Keratinocyte (primary cell): ENCODE data around the gene ZNF674. TPM values are rescaled to one million over a fixed set of nuclear protein-coding genes. Genes with fewer than 3 reads are reported as not detected.

Experiments
- DNase-seq: peaks from one replicate; pipeline ENCODE4 v3.0.0-alpha.2; 2011; ENCODE audit warnings: low read depth, missing footprints, low spot score
- FAIRE-seq: peaks from 2 replicates; lab custom pipeline; 2011; peaks lifted over from hg19 to GRCh38; lab: Jason Lieb, UNC
- H2AFZ ChIP-seq: 2 replicates; pipeline ENCODE4 v1.6.0; 2012; ENCODE audit warnings: low read length, control low read depth, inconsistent platforms; ENCODE audit not compliant: control insufficient read depth
- H3K27ac ChIP-seq: 2 replicates; pipeline ENCODE4 v1.5.1; 2011; ENCODE audit warnings: low read length; ENCODE audit not compliant: control insufficient read depth, insufficient read depth
- H3K27me3 ChIP-seq: 3 replicates; pipeline ENCODE4 v1.6.0; 2011; ENCODE audit warnings: low read length; ENCODE audit not compliant: control insufficient read depth, insufficient read depth; ENCODE audit errors: extremely low read depth
- H3K36me3 ChIP-seq, 2 experiments: 2 replicates in 1 of 2; 3 replicates in 1 of 2; pipeline ENCODE4 v1.5.1; 2011; ENCODE audit warnings: low read length in 2 of 2, mild to moderate bottlenecking in 1 of 2; ENCODE audit not compliant: control insufficient read depth in 2 of 2, insufficient read depth in 2 of 2; ENCODE audit errors: extremely low read depth in 1 of 2
- H3K4me1 ChIP-seq: 3 replicates; pipeline ENCODE4 v1.5.1; 2011; ENCODE audit warnings: low read length; ENCODE audit not compliant: control insufficient read depth, insufficient read depth; ENCODE audit errors: extremely low read depth
- H3K4me2 ChIP-seq: 3 replicates; pipeline ENCODE4 v1.6.0; 2011; ENCODE audit warnings: low read depth, low read length; ENCODE audit not compliant: control insufficient read depth, insufficient read depth; ENCODE audit errors: extremely low read depth
- H3K4me3 ChIP-seq, 3 experiments: fragments of 200-600 bp in 1 of 3; sonication (generic) in 1 of 3; 2 replicates in 2 of 3; 3 replicates in 1 of 3; pipeline ENCODE4 v1.5.1; 2011 to 2016; ENCODE audit warnings: low read length in 3 of 3, mild to moderate bottlenecking in 3 of 3, control low read depth in 2 of 3, inconsistent platforms in 1 of 3, low read depth in 1 of 3, mixed read lengths in 1 of 3, mixed run types in 1 of 3, moderate library complexity in 1 of 3; ENCODE audit not compliant: control insufficient read depth in 2 of 3, insufficient read depth in 2 of 3; ENCODE audit errors: extremely low read depth in 1 of 3
- H3K79me2 ChIP-seq: 2 replicates; pipeline ENCODE4 v1.6.0; 2012; ENCODE audit warnings: low read length; ENCODE audit not compliant: control insufficient read depth, insufficient read depth
- H3K9ac ChIP-seq: 3 replicates; pipeline ENCODE4 v1.6.0; 2011; ENCODE audit warnings: low read length; ENCODE audit not compliant: control insufficient read depth, insufficient read depth; ENCODE audit errors: extremely low read depth
- H3K9me1 ChIP-seq: 3 replicates; pipeline ENCODE4 v1.6.0; 2011; ENCODE audit warnings: low read length; ENCODE audit not compliant: control insufficient read depth, insufficient read depth; ENCODE audit errors: extremely low read depth
- H3K9me3 ChIP-seq: 2 replicates; pipeline ENCODE4 v1.5.1; 2012; ENCODE audit warnings: low read depth, low read length; ENCODE audit not compliant: control insufficient read depth
- H4K20me1 ChIP-seq: 3 replicates; pipeline ENCODE4 v1.6.0; 2011; ENCODE audit warnings: low read length; ENCODE audit not compliant: control insufficient read depth, insufficient read depth; ENCODE audit errors: extremely low read depth
- CTCF ChIP-seq, 3 experiments: IDR thresholded peaks in 1 of 3; conservative IDR thresholded peaks in 1 of 3; optimal IDR thresholded peaks in 1 of 3; 2 replicates in 2 of 3; 3 replicates in 1 of 3; pipeline versions ENCODE3 to v1.5.1; 2011; ENCODE audit warnings: low read length in 3 of 3, mild to moderate bottlenecking in 3 of 3, moderate library complexity in 2 of 3, control low read depth in 1 of 3, inconsistent platforms in 1 of 3; ENCODE audit not compliant: insufficient read depth in 2 of 3; ENCODE audit errors: extremely low read depth in 1 of 3
- EZH2 ChIP-seq: IDR thresholded peaks from one replicate; pipeline ENCODE4 v1.6.1; 2012; ENCODE audit warnings: inconsistent platforms, mild to moderate bottlenecking, low read length, moderate library complexity
- dilution Hi-C: fragments of 300-500 bp; cut with MboI; formaldehyde crosslinking; loops from one replicate; pipeline ENCODE4 v1.7.0; 2020; ENCODE audit warnings: low sequenced_read_pairs; ENCODE audit not compliant: extremely low pct_ligation_motif_present
- polyA plus RNA-seq, 5 experiments: library from polyadenylated mRNA; depleted of rRNA in 3 of 5; stranded (reverse) in 3 of 5; stranded (forward) in 1 of 5; unstranded in 1 of 5; fragments of >200 nt; gene quantifications; 1 replicate in 1 of 5; 2 replicates in 3 of 5; 3 replicates in 1 of 5; pipeline versions ENCODE4 v1.2.1 to v1.2.3, GENCODE V29; 2011 to 2012; ENCODE audit warnings: missing spikeins in 2 of 5, low read depth in 1 of 5, low replicate concordance in 1 of 5

The ZNF674 gene
- polyA plus RNA-seq, 1 donor (not counting 4 experiments of a cell fraction or from before 2014, with no cell fraction given) = 2.1 TPM

- H3K4me3 ChIP-seq = no peak overlapping the region
- no peak for FAIRE-seq
- no peak overlapping the region for H3K4me2 ChIP-seq
- H4K20me1 ChIP-seq = no peaks in the 10 kb centered on the region
- no peak overlapping the region for H2AFZ ChIP-seq
- no peaks in the 10 kb centered on the region for H3K9me1 ChIP-seq
- dilution Hi-C loops = no loop called here
- no peak for DNase-seq
- TF ChIP-seq EZH2 (no peak), CTCF (optimal IDR thresholded peaks at IDR 0.05 in 1 of 3, IDR thresholded peaks at IDR 0.05 in 1 of 3, conservative IDR thresholded peaks at IDR 0.05 in 1 of 3; ENCODE audit: extremely low read depth in 1 of 3, insufficient read depth in 2 of 3, low read length in 3 of 3) (no peak)
- no peaks in the 10 kb centered on the region for H3K9me3 ChIP-seq
- no peaks in the 10 kb centered on the region for H3K79me2 ChIP-seq
- H3K36me3 ChIP-seq = no peaks in the 10 kb centered on the region
- no peaks in the 10 kb centered on the region for H3K27me3 ChIP-seq
- H3K27ac ChIP-seq = no peak overlapping the region
- no peak overlapping the region for H3K9ac ChIP-seq
- H3K4me1 ChIP-seq = no peaks in the 10 kb centered on the region
These were observed 22.2 kb upstream of the ZNF674 start for GRCh38 chrX:46567388-46567787.

- Histone ChIP-seq H3K4me1 (no peaks in the 10 kb centered on the region), H3K27ac (no peak overlapping the region), H3K4me2 (no peak overlapping the region), H3K9me3 (no peaks in the 10 kb centered on the region), H3K9me1 (no peaks in the 10 kb centered on the region), H3K27me3 (no peaks in the 10 kb centered on the region), H3K79me2 (no peaks in the 10 kb centered on the region), H3K36me3 (no peaks in the 10 kb centered on the region), H2AFZ (no peak overlapping the region), H3K9ac (no peak overlapping the region), H3K4me3 (no peak overlapping the region), H4K20me1 (no peaks in the 10 kb centered on the region)
- FAIRE-seq (no peak), DNase-seq (no peak)
- no peak for TF ChIP-seq CTCF (optimal IDR thresholded peaks at IDR 0.05 in 1 of 3, IDR thresholded peaks at IDR 0.05 in 1 of 3, conservative IDR thresholded peaks at IDR 0.05 in 1 of 3; ENCODE audit: extremely low read depth in 1 of 3, insufficient read depth in 2 of 3, low read length in 3 of 3)
- TF ChIP-seq EZH2 = no peak
- dilution Hi-C loops = no loop called here
These were observed 16.8 kb upstream of the ZNF674 start for GRCh38 chrX:46561824-46562657.
